Purkinje cell (primary cell): Measurements from ENCODE around the gene CEP120. TPM values are rescaled to one million over a fixed set of nuclear protein-coding genes. Genes with fewer than 3 reads are reported as not detected.

Experiments used
- polyA plus RNA-seq: library from polyadenylated mRNA; unstranded; fragments of >200 nt; fragmentation: Nextera tagmentation; gene quantifications from 2 replicates; pipeline ENCODE4 v1.2.1, GENCODE V29; 2014

The CEP120 gene
- polyA plus RNA-seq = 12.3 and 16.8 TPM in 2 replicates

DNA sequence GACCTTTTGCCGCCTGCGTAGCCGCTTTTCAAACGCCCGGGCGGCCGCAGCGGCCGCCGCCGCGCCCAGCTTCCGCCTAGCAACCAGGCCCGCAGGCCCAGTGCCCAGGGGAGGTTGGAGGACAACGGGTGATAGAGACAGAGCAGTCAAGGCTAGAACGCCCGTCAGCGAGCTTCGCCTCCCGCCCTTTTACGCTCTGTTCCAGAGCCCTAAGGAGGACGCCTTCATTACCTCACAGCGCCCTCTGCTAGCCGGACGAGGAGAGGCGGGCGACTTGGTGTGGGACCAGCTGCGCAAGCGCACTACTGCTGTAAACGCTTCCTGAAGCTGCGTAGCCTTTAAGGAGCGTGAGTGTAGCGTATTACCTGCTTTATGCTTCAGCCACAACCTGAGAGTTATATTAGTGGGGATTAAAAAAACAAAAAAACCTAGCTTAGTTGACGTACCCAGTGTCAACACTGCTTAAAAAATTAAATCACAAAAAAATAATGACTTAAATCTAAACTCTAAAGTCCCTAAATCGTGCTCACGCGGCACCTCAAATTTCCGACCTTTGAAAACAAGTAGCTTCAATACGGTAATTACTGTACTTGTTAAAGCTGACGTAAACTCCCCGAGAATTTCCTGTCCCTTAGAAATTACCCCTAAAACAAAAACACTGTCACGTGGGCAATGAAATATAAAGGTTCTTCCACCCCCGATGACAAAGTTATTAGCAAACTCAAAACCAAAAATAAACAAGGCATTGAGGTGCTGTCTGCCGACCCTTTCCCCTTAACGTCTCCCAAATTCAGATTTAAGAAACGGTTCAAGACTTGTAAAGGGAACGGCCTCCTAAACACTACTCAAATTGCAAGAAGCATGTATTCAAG lies at the start of gene CEP120:
Gene CEP120, minus strand, starts transcription at position 126 of the 872 bp plus-strand sequence. CDS start 405 bp downstream, outside the sequence.

Other genes with a start within 250 kb of the CEP120 start
- 27.7 and 38.1 TPM in 2 replicates for gene CSNK1G3, start 88.8 kb upstream of the CEP120 start, polyA plus RNA-seq